ENCODE results near the gene NEK5. TPM values are rescaled to one million over a fixed set of nuclear protein-coding genes. Genes with fewer than 3 reads are reported as not detected.
"Not testable (repeated sequence)": the region's sequence is repeated elsewhere in the genome, so short reads cannot be mapped to it uniquely, and the experiment has no call there.

Gene NEK5
- total and polyA plus RNA-seq, 2 experiments from 2014 or later = 0.19 TPM; not detected in 1

GRCh38 chr13:52112591-52112990 is 16.3 kb downstream of the NEK5 start:
- in situ Hi-C loops (cut with MboI) = no loop called here
- DNase-seq = no peak
- no peak overlapping the region for H3K4me3 ChIP-seq
- no peak overlapping the region for H3K9ac ChIP-seq
- H3K36me3 ChIP-seq (ENCODE audit: low read depth) = no peaks in the 10 kb centered on the region
- no peaks in the 10 kb centered on the region for H3K79me2 ChIP-seq (ENCODE audit: insufficient read depth)
- WGBS, 2 experiments (ENCODE audit: low coverage in 1 of 2, low lambda C conversion rate in 2 of 2, missing lambda C conversion rate in 2 of 2) = 25 to 37% methylated on average over 1 of the region's 1 CpG
- no peak overlapping the region for H2AFZ ChIP-seq
- H3K27ac ChIP-seq = no peak overlapping the region
- H4K20me1 ChIP-seq (ENCODE audit: insufficient read depth) = no peaks in the 10 kb centered on the region
- no peaks in the 10 kb centered on the region for H3K4me1 ChIP-seq (ENCODE audit: insufficient read depth)
- TF ChIP-seq EZH2 (IDR thresholded peaks at IDR 0.05; ENCODE audit: insufficient read depth, poor library complexity, severe bottlenecking) (no peak), EZH2phosphoT487 (IDR thresholded peaks at IDR 0.05; ENCODE audit: insufficient read depth, low read depth) (no peak)
- H3K9me3 ChIP-seq (ENCODE audit: low read depth) = no peaks in the 10 kb centered on the region
- peaks cover 11% of the 10 kb centered on the region; the same call in 1 of the 2 replicates for H3K27me3 ChIP-seq (replicated peaks; ENCODE audit: insufficient read depth)
- no peaks in the 10 kb centered on the region for H3F3A ChIP-seq (ENCODE audit: insufficient read depth)
- H3K9me2 ChIP-seq (ENCODE audit: insufficient read depth) = no peaks in the 10 kb centered on the region
- no peak overlapping the region for H3K4me2 ChIP-seq (ENCODE audit: unreplicated experiment)

- Histone ChIP-seq H4K20me1 (ENCODE audit: insufficient read depth) (no peaks in the 10 kb centered on the region), H3K4me3 (no peak overlapping the region), H2AFZ (no peak overlapping the region), H3F3A (ENCODE audit: insufficient read depth) (no peaks in the 10 kb centered on the region), H3K27ac (no peak overlapping the region), H3K9me2 (ENCODE audit: insufficient read depth) (no peaks in the 10 kb centered on the region), H3K9me3 (ENCODE audit: low read depth) (no peaks in the 10 kb centered on the region), H3K4me2 (ENCODE audit: unreplicated experiment) (no peak overlapping the region), H3K79me2 (ENCODE audit: insufficient read depth) (no peaks in the 10 kb centered on the region), H3K9ac (no peak overlapping the region), H3K36me3 (ENCODE audit: low read depth) (no peaks in the 10 kb centered on the region), H3K27me3 (replicated peaks; ENCODE audit: insufficient read depth) (peaks cover 7% of the 10 kb centered on the region; the same call in 1 of the 2 replicates), H3K4me1 (ENCODE audit: insufficient read depth) (no peaks in the 10 kb centered on the region)
- TF ChIP-seq EZH2phosphoT487 (IDR thresholded peaks at IDR 0.05; ENCODE audit: insufficient read depth, low read depth) = no peak
- 73 to 83% methylated on average over 1 of the region's 1 CpG for WGBS, 2 experiments (ENCODE audit: low coverage in 1 of 2, low lambda C conversion rate in 2 of 2, missing lambda C conversion rate in 2 of 2)
- DNase-seq = no peak
- in situ Hi-C loops (cut with MboI) = no loop called here
Measured at GRCh38 chr13:52109116-52109670, 19.7 kb downstream of the NEK5 start.

- Histone ChIP-seq H3K9me3 (ENCODE audit: low read depth) (no peaks in the 10 kb centered on the region), H3K4me3 (no peak overlapping the region), H3F3A (ENCODE audit: insufficient read depth) (no peaks in the 10 kb centered on the region), H3K27me3 (replicated peaks; ENCODE audit: insufficient read depth) (peaks cover 3% of the 10 kb centered on the region; the same call in 1 of the 2 replicates), H3K36me3 (ENCODE audit: low read depth) (no peaks in the 10 kb centered on the region), H3K4me2 (ENCODE audit: unreplicated experiment) (no peak overlapping the region), H3K27ac (no peak overlapping the region), H2AFZ (no peak overlapping the region), H4K20me1 (ENCODE audit: insufficient read depth) (no peaks in the 10 kb centered on the region), H3K9me2 (ENCODE audit: insufficient read depth) (no peaks in the 10 kb centered on the region), H3K4me1 (ENCODE audit: insufficient read depth) (no peaks in the 10 kb centered on the region), H3K9ac (no peak overlapping the region), H3K79me2 (ENCODE audit: insufficient read depth) (no peaks in the 10 kb centered on the region)
- TF ChIP-seq EZH2phosphoT487 (IDR thresholded peaks at IDR 0.05; ENCODE audit: insufficient read depth, low read depth) = no peak
- no peak for TF ChIP-seq EZH2 (IDR thresholded peaks at IDR 0.05; ENCODE audit: insufficient read depth, poor library complexity, severe bottlenecking)
- in situ Hi-C loops (cut with MboI) = no loop called here
- WGBS, 2 experiments (ENCODE audit: low coverage in 1 of 2, low lambda C conversion rate in 2 of 2, missing lambda C conversion rate in 2 of 2) = 66 to 72% methylated on average over 1 of the region's 1 CpG
- no peak for DNase-seq
Measured at GRCh38 chr13:52105841-52106240, 23.0 kb downstream of the NEK5 start.

- Histone ChIP-seq H4K20me1 (ENCODE audit: insufficient read depth) (no peaks in the 10 kb centered on the region), H3K27me3 (replicated peaks; ENCODE audit: insufficient read depth) (no peaks in the 10 kb centered on the region), H3K4me2 (ENCODE audit: unreplicated experiment) (no peak overlapping the region), H3K9me3 (ENCODE audit: low read depth) (no peaks in the 10 kb centered on the region), H3K36me3 (ENCODE audit: low read depth) (no peaks in the 10 kb centered on the region), H3K27ac (no peak overlapping the region), H3K4me3 (no peak overlapping the region), H2AFZ (peak overlapping the region; percentile 45; the same call in 1 of the 2 replicates), H3K9ac (no peak overlapping the region), H3K79me2 (ENCODE audit: insufficient read depth) (no peaks in the 10 kb centered on the region), H3F3A (ENCODE audit: insufficient read depth) (no peaks in the 10 kb centered on the region), H3K4me1 (ENCODE audit: insufficient read depth) (no peaks in the 10 kb centered on the region), H3K9me2 (ENCODE audit: insufficient read depth) (no peaks in the 10 kb centered on the region)
- WGBS, 2 experiments (ENCODE audit: low coverage in 1 of 2, low lambda C conversion rate in 2 of 2, missing lambda C conversion rate in 2 of 2) = 78 to 79% methylated on average over 1 of the region's 1 CpG
- DNase-seq = peak; percentile 7
- TF ChIP-seq EZH2phosphoT487 (IDR thresholded peaks at IDR 0.05; ENCODE audit: insufficient read depth, low read depth) (no peak), EZH2 (IDR thresholded peaks at IDR 0.05; ENCODE audit: insufficient read depth, poor library complexity, severe bottlenecking) (no peak)
- in situ Hi-C loops (cut with MboI) = no loop called here
Measured at GRCh38 chr13:52104624-52105023, 24.2 kb downstream of the NEK5 start.

GRCh38 chr13:52103386-52103785 is 25.5 kb downstream of the NEK5 start:
- H3K4me2 ChIP-seq (ENCODE audit: unreplicated experiment) = no peak overlapping the region
- no peak for DNase-seq
- TF ChIP-seq EZH2 (IDR thresholded peaks at IDR 0.05; ENCODE audit: insufficient read depth, poor library complexity, severe bottlenecking) (no peak), EZH2phosphoT487 (IDR thresholded peaks at IDR 0.05; ENCODE audit: insufficient read depth, low read depth) (no peak)
- no peaks in the 10 kb centered on the region for H3F3A ChIP-seq (ENCODE audit: insufficient read depth)
- no peaks in the 10 kb centered on the region for H4K20me1 ChIP-seq (ENCODE audit: insufficient read depth)
- no peaks in the 10 kb centered on the region for H3K4me1 ChIP-seq (ENCODE audit: insufficient read depth)
- H3K9me2 ChIP-seq (ENCODE audit: insufficient read depth) = no peaks in the 10 kb centered on the region
- no peaks in the 10 kb centered on the region for H3K79me2 ChIP-seq (ENCODE audit: insufficient read depth)
- 53 to 63% methylated on average over 5 of the region's 5 CpGs for WGBS, 2 experiments (ENCODE audit: low coverage in 1 of 2, low lambda C conversion rate in 2 of 2, missing lambda C conversion rate in 2 of 2)
- H3K27ac ChIP-seq = no peak overlapping the region
- no peaks in the 10 kb centered on the region for H3K9me3 ChIP-seq (ENCODE audit: low read depth)
- in situ Hi-C loops (cut with MboI) = no loop called here
- H2AFZ ChIP-seq = no peak overlapping the region
- H3K4me3 ChIP-seq = no peak overlapping the region
- no peak overlapping the region for H3K9ac ChIP-seq
- H3K36me3 ChIP-seq (ENCODE audit: low read depth) = no peaks in the 10 kb centered on the region
- no peaks in the 10 kb centered on the region for H3K27me3 ChIP-seq (replicated peaks; ENCODE audit: insufficient read depth)

GRCh38 chr13:52102423-52102822 is 26.4 kb downstream of the NEK5 start:
- DNase-seq; H3K9ac ChIP-seq; H3K4me1 ChIP-seq (ENCODE audit: insufficient read depth); H2AFZ ChIP-seq; H3K9me2 ChIP-seq (ENCODE audit: insufficient read depth); H4K20me1 ChIP-seq (ENCODE audit: insufficient read depth); H3K36me3 ChIP-seq (ENCODE audit: low read depth); in situ Hi-C loops (cut with MboI); H3K9me3 ChIP-seq (ENCODE audit: low read depth); H3K4me2 ChIP-seq (ENCODE audit: unreplicated experiment); H3K4me3 ChIP-seq; H3K27me3 ChIP-seq (replicated peaks; ENCODE audit: insufficient read depth); H3F3A ChIP-seq (ENCODE audit: insufficient read depth); H3K79me2 ChIP-seq (ENCODE audit: insufficient read depth); H3K27ac ChIP-seq: not testable (repeated sequence)
- WGBS, 2 experiments (ENCODE audit: low coverage in 1 of 2, low lambda C conversion rate in 2 of 2, missing lambda C conversion rate in 2 of 2) = 83 to 92% methylated on average over 3 of the region's 3 CpGs

Data from GM23248 (cell line).